Central memory CD4-positive, alpha-beta T cell (primary cell): ENCODE data around the gene RGS9BP.
"Not testable (repeated sequence)": the region's sequence is repeated elsewhere in the genome, so short reads cannot be mapped to it uniquely, and the experiment has no call there.

Experiments used
- DNase-seq: peaks from one replicate; pipeline ENCODE4 v3.0.0; 2022

RGS9BP gene

DNA sequence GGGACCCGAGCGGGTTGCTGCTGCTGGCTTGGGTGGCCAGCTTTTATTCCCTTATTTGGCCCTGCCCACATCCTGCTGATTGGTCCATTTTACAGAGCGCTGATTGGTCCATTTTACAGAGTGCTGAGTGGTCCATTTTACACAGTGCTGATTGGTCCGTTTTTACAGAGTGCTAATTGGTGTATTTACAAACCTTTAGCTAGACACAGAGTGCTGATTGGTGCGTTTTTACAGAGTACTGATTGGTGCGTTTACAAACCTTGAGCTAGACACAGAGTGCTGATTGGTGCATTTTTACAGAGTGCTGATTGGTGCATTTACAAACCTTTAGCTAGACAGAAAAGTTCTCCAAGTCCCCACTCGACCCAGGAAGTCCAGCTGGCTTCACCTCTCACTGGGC lies 24.5 kb downstream of the RGS9BP start:
- not testable (repeated sequence) for DNase-seq

DNA sequence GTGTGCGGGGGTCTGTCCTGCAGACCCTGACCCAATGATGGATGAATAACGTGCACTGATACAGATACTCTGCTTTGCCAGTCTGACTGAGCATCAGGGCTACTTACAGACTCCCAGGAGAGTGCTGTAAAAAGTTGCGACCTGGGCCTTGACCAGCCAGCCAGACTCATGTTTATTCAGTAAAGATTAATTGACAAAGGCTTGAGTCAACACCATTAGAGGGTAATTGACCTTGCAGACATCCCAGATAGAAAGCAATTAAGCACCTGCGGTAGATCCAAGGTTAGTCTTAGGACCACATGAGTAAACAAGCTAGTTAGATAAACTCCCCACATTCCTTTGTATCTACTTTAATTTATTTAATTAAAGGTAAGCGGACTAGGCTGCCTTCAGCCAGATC lies 26.4 kb downstream of the RGS9BP start:
- DNase-seq = no peak

DNA sequence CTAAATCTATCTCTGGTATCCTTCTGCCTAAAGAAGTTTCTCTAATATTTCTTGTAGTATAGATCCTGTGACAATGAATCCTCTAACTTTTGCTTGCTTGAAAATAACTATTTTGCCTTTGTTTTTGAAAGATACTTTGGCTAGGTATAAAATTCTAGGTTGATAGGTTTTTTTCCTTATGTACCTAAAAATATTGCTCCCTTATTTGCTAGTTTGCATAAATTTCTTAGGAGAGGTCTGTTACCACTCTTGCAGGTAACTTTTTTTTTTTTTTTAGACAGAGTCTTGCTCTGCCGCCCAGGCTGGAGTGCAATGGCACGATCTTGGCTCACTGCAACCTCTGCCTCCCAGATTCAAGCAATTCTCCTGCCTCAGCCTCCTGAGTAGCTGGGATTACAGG lies 28.4 kb downstream of the RGS9BP start:
- not testable (repeated sequence) for DNase-seq

- no peak for DNase-seq
Observed at GRCh38 chr19:32708457-32708856, 32.8 kb downstream of the RGS9BP start.

DNA sequence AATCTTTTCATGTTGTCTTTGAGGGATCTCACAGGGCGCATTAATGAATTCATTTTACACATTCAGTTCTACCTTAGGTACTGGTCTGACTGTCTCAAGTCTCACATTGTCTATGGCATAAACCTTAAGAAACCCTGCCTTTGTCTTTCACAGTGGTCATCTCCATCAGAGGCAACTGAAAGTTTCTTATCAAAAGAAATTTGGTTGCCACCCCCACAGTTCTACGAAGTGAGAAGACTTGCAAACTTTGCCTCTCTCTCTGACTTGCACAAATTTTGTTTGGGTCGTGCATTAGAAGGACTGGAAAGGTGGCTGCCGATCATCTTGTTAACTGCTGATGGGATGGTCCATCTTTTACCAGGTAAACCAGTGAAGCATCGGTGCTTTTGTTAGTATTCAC lies 33.4 kb downstream of the RGS9BP start:
- DNase-seq = no peak

- no peak for DNase-seq
Observed at GRCh38 chr19:32711747-32712146, 36.1 kb downstream of the RGS9BP start.

DNA sequence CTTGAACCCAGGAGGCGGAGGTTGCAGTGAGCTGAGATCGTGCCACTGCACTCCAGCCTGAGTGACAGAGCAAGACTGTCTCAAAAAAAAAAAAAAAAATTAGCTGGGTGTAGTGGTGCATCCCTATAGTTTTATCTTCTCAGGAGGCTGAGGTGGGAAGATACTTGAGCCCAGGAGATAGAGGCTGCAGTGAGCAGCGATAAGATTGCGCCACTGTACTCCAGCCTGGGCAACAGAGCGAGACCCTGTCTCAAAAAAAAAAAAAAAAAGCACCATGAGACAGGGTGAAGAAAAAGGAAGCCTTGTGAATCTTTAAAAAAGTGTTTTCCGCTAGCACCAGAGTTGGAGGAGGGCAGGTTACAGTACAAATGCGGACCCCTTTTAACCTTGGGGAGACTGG lies 40.6 kb downstream of the RGS9BP start:
- not testable (repeated sequence) for DNase-seq

- no peak for DNase-seq
Observed at GRCh38 chr19:32717496-32717895, 41.8 kb downstream of the RGS9BP start.

DNA sequence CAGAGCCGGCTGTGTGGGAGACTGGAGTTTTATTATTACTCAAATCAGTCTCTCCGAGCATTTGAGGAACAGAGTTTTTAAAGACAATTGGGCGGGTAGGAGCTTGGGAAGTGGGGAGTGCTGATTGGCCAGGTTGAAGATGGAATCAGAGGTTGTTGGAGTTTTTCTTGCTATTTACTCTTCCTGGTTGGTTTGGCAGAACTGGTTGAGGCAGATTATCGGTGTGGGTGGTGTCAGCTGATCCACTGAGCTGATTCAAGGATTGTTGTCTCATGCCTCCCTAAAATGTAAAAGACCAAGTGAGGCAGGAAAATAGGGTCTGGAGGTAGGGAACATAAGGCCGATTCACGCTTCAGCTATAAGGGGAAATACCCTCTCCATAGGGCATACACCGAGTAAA lies 42.6 kb downstream of the RGS9BP start:
- DNase-seq = no peak

- no peak for DNase-seq
Observed at GRCh38 chr19:32719611-32720059, 44.0 kb downstream of the RGS9BP start, which contains the start of gene TDRD12. Gene TDRD12, plus strand, starts transcription at chr19:32719767. Its CDS starts 306 bp downstream, at chr19:32720073.

- DNase-seq = no peak
Observed at GRCh38 chr19:32720216-32720935, 44.7 kb downstream of the RGS9BP start.

- no peak for DNase-seq
Observed at GRCh38 chr19:32720936-32721250, 45.2 kb downstream of the RGS9BP start.
